Measurements from ENCODE around the gene TCEA3. TPM values are rescaled to one million over a fixed set of nuclear protein-coding genes. Genes with fewer than 3 reads are reported as not detected.

Gene TCEA3
- total RNA-seq, 1 donor from 2014 or later = 4.0 TPM

DNA sequence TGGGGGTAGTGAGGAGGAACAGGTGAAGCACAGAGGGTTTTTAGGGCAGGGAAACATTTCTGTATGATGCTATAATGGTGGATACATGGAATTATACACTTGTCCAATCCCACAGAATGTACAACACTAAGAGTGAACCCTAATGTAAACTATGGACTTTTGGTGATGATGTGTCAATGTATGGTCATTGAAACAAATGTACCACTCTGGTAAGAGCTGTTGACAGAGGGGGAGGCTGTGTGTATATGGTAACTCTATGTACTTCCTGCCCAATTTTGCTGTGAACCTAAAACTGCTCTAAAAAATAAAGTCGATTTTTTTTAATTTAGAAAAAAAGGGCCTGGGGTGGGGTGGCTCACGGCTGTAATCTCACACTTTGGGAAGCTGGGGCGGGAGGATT lies 36.5 kb upstream of the TCEA3 start:
- TF ChIP-seq, protein P1, sequence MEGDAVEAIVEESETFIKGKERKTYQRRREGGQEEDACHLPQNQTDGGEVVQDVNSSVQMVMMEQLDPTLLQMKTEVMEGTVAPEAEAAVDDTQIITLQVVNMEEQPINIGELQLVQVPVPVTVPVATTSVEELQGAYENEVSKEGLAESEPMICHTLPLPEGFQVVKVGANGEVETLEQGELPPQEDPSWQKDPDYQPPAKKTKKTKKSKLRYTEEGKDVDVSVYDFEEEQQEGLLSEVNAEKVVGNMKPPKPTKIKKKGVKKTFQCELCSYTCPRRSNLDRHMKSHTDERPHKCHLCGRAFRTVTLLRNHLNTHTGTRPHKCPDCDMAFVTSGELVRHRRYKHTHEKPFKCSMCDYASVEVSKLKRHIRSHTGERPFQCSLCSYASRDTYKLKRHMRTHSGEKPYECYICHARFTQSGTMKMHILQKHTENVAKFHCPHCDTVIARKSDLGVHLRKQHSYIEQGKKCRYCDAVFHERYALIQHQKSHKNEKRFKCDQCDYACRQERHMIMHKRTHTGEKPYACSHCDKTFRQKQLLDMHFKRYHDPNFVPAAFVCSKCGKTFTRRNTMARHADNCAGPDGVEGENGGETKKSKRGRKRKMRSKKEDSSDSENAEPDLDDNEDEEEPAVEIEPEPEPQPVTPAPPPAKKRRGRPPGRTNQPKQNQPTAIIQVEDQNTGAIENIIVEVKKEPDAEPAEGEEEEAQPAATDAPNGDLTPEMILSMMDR (IDR thresholded peaks at IDR 0.05) = no peak
- H3K27me3 Mint-ChIP-seq (ENCODE audit: unreplicated experiment) = no peaks in the 10 kb centered on the region
- no peak for DNase-seq (ENCODE audit: extremely low spot score, unreplicated experiment)
- no peaks in the 10 kb centered on the region for H3K9me3 Mint-ChIP-seq (ENCODE audit: unreplicated experiment)
- H3K27ac Mint-ChIP-seq (ENCODE audit: unreplicated experiment) = no peak overlapping the region
- H3K4me1 Mint-ChIP-seq (ENCODE audit: unreplicated experiment) = peaks cover 6% of the 10 kb centered on the region
- peaks cover 2% of the 10 kb centered on the region for H3K36me3 Mint-ChIP-seq (ENCODE audit: unreplicated experiment)
- no peak overlapping the region for H3K4me3 Mint-ChIP-seq (ENCODE audit: unreplicated experiment)

DNA sequence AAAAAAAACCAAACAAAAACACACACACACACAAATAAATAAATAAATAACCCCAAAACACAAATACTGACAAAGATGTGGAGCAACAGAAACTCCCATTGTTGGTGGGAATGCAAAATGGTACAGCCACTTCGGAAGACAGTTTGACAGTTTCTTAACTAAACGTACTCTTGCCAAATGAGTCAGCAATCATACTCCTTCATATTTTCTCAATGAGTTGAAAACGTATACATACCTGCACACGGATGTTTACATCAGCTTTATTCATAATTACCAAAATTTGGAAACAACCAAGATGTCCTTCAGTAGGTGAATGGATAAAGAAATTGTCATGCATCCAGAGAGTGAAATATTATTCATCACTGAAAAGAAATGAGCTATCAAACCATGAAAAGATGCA lies 36.0 kb upstream of the TCEA3 start:
- Mint-ChIP-seq H3K9me3 (ENCODE audit: unreplicated experiment) (no peaks in the 10 kb centered on the region), H3K4me3 (ENCODE audit: unreplicated experiment) (no peak overlapping the region), H3K4me1 (ENCODE audit: unreplicated experiment) (peaks cover 2% of the 10 kb centered on the region), H3K27ac (ENCODE audit: unreplicated experiment) (no peak overlapping the region), H3K36me3 (ENCODE audit: unreplicated experiment) (peaks cover 2% of the 10 kb centered on the region), H3K27me3 (ENCODE audit: unreplicated experiment) (no peaks in the 10 kb centered on the region)
- DNase-seq (ENCODE audit: extremely low spot score, unreplicated experiment) = no peak
- TF ChIP-seq, protein P1 (IDR thresholded peaks at IDR 0.05) = no peak

DNA sequence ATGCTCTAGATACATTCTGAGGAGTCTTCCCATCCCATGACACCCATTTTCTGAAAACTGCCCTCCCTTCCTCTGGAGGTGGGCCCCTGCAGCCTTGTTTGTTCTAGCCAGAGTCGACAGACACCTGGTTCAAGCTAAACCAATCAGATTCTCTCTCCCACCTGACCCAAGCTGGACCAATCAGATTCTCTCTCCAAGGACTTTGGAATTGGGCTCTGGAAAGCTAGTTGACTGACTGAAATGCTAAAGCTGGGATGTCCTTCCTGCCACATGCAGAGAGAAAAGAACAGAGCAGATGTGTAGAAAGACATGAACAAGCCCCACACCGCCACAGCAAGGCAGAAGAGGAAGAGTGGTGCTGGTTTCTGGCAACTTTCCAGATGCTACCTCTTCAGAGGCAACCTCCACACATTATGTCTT lies 34.8 kb upstream of the TCEA3 start:
- Mint-ChIP-seq H3K4me1 (ENCODE audit: unreplicated experiment) (peaks cover 2% of the 10 kb centered on the region), H3K36me3 (ENCODE audit: unreplicated experiment) (peaks cover 7% of the 10 kb centered on the region), H3K27me3 (ENCODE audit: unreplicated experiment) (no peaks in the 10 kb centered on the region), H3K4me3 (ENCODE audit: unreplicated experiment) (no peak overlapping the region), H3K27ac (ENCODE audit: unreplicated experiment) (no peak overlapping the region), H3K9me3 (ENCODE audit: unreplicated experiment) (no peaks in the 10 kb centered on the region)
- TF ChIP-seq, protein P1 (IDR thresholded peaks at IDR 0.05) = no peak
- no peak for DNase-seq (ENCODE audit: extremely low spot score, unreplicated experiment)

DNA sequence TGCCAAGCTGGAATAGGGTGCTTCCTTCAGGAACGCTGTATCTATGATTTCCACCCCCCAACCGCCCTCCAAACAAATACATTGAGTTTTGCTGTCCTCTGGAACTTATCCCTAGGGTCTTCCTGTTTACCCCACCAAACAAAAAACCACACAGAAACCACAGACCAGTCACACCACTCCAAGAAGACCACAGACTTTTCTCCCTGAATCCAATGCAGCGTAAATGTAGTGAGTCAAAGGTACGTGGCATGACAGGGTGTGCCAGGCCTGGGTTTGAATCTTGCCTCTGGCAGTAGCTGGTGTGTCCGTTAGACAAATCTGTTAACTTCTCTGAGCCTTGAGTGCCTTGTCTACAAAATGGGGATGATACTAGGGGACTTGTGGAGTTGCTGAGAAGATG lies 31.7 kb upstream of the TCEA3 start:
- Mint-ChIP-seq H3K4me1 (ENCODE audit: unreplicated experiment) (no peaks in the 10 kb centered on the region), H3K9me3 (ENCODE audit: unreplicated experiment) (no peaks in the 10 kb centered on the region), H3K36me3 (ENCODE audit: unreplicated experiment) (peaks cover 17% of the 10 kb centered on the region), H3K27me3 (ENCODE audit: unreplicated experiment) (no peaks in the 10 kb centered on the region), H3K4me3 (ENCODE audit: unreplicated experiment) (no peak overlapping the region), H3K27ac (ENCODE audit: unreplicated experiment) (no peak overlapping the region)
- TF ChIP-seq, protein P1 (IDR thresholded peaks at IDR 0.05) = no peak
- no peak for DNase-seq (ENCODE audit: extremely low spot score, unreplicated experiment)

DNA sequence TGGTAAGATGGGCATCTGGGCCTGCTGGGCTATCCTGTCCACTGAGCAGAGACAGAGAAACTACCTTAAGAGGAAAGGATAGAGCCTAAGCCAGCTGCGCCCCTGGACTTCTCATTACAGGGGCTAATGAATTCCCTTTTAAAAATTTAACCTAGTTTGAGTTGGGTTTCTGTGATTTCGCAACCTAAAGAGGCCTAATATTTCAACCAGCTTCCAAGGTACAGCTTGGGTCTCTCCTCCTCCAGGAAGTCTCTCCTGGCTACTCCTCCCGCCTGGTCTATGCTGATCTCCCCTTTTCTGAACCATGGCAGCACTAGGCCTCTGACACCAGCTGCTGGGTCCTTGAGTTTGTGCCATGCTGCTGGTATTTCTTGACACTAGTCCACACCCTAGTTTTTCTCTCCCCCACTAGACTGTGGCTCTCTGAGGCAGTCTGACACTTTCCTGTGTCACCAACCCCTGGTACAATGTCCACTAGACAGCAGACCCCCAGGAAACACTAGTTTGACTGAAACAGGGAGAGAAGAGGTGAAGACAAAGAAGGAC lies 29.0 kb upstream of the TCEA3 start:
- H3K4me1 Mint-ChIP-seq (ENCODE audit: unreplicated experiment) = no peaks in the 10 kb centered on the region
- peaks cover 17% of the 10 kb centered on the region for H3K36me3 Mint-ChIP-seq (ENCODE audit: unreplicated experiment)
- no peaks in the 10 kb centered on the region for H3K9me3 Mint-ChIP-seq (ENCODE audit: unreplicated experiment)
- H3K4me3 Mint-ChIP-seq (ENCODE audit: unreplicated experiment) = no peak overlapping the region
- DNase-seq (ENCODE audit: extremely low spot score, unreplicated experiment) = no peak
- H3K27ac Mint-ChIP-seq (ENCODE audit: unreplicated experiment) = no peak overlapping the region
- no peaks in the 10 kb centered on the region for H3K27me3 Mint-ChIP-seq (ENCODE audit: unreplicated experiment)
- TF ChIP-seq, protein P1 (IDR thresholded peaks at IDR 0.05) = no peak
